DMS114 treated with DMSO at 0.1 percent for 48 hours (cell line): ENCODE measurements around the gene GPR152.
"Not testable (repeated sequence)": the region's sequence is repeated elsewhere in the genome, so short reads cannot be mapped to it uniquely, and the experiment has no call there.

Experiments used
- DNase-seq: peaks from one replicate; lab custom pipeline; 2025; ENCODE audit not compliant: unreplicated experiment; lab: John Stamatoyannopoulos, UW

The GPR152 gene

GRCh38 chr11:67466962-67467771 is 14.6 kb upstream of the GPR152 start:
- DNase-seq = no peak

- DNase-seq = no peak
Measured at GRCh38 chr11:67466367-67466766, 13.8 kb upstream of the GPR152 start.

GRCh38 chr11:67465530-67465929 is 13.0 kb upstream of the GPR152 start:
- DNase-seq = not testable (repeated sequence)

- DNase-seq = no peak
Measured at GRCh38 chr11:67465189-67465510, 12.6 kb upstream of the GPR152 start.

- DNase-seq = no peak
Measured at GRCh38 chr11:67464411-67465188, 12.1 kb upstream of the GPR152 start.

GRCh38 chr11:67463680-67464410 is 11.3 kb upstream of the GPR152 start:
- no peak for DNase-seq

- DNase-seq = no peak
Measured at GRCh38 chr11:67463186-67463585, 10.7 kb upstream of the GPR152 start.

GRCh38 chr11:67458266-67458665 is 5.7 kb upstream of the GPR152 start:
- no peak for DNase-seq

- DNase-seq = no peak
Measured at GRCh38 chr11:67457453-67457852, 4.9 kb upstream of the GPR152 start.

- no peak for DNase-seq
Measured at GRCh38 chr11:67456068-67456705, 3.7 kb upstream of the GPR152 start.

GRCh38 chr11:67455054-67455453 is 2.5 kb upstream of the GPR152 start, which contains the start of gene CABP4:
CABP4 (plus strand) TSS chr11:67455354; CDS start chr11:67455424, 70 bp downstream.
- no peak for DNase-seq

- DNase-seq = no peak
Measured at GRCh38 chr11:67453816-67454732, 1.5 kb upstream of the GPR152 start.

- no peak for DNase-seq
Measured at GRCh38 chr11:67451658-67451976, 912 bp downstream of the GPR152 start.

- no peak for DNase-seq
Measured at GRCh38 chr11:67450796-67451657, 1.5 kb downstream of the GPR152 start.

GRCh38 chr11:67449116-67449844 is 3.2 kb downstream of the GPR152 start:
- no peak for DNase-seq

GRCh38 chr11:67448220-67448609 is 4.3 kb downstream of the GPR152 start:
- DNase-seq = no peak

GRCh38 chr11:67445515-67445914 is 7.0 kb downstream of the GPR152 start:
- DNase-seq = no peak

- DNase-seq = no peak
Measured at GRCh38 chr11:67442504-67443404, 9.8 kb downstream of the GPR152 start.
